ENCODE measurements around the gene SIRPA.
A peak's percentile ranks its signal among the peaks of the same experiment; 100 is the strongest.

SIRPA gene

GRCh38 chr20:1891263-1892118 is 3.7 kb upstream of the SIRPA start:
- H3K9me3 ChIP-seq (ENCODE audit: control insufficient read depth, low read depth, low read length), result no peaks in the 10 kb centered on the region
- H3K36me3 ChIP-seq (ENCODE audit: control insufficient read depth, low read depth, low read length), result no peaks in the 10 kb centered on the region
- no peak overlapping the region for H3K9ac ChIP-seq (ENCODE audit: low read length)
- no peak overlapping the region for H3K4me3 ChIP-seq (ENCODE audit: low read length)
- H3K27me3 ChIP-seq (ENCODE audit: control insufficient read depth, insufficient read depth, low read length), result peaks cover 32% of the 10 kb centered on the region
- H3K4me1 ChIP-seq (ENCODE audit: control insufficient read depth, low read depth, low read length), result peaks cover 11% of the 10 kb centered on the region
- H3K27ac ChIP-seq (ENCODE audit: low read length), result no peak overlapping the region

GRCh38 chr20:1892119-1892385 is 3.2 kb upstream of the SIRPA start:
- no peak overlapping the region for H3K9ac ChIP-seq (ENCODE audit: low read length)
- H3K4me3 ChIP-seq (ENCODE audit: low read length), result no peak overlapping the region
- no peak overlapping the region for H3K27ac ChIP-seq (ENCODE audit: low read length)
- no peaks in the 10 kb centered on the region for H3K9me3 ChIP-seq (ENCODE audit: control insufficient read depth, low read depth, low read length)
- H3K27me3 ChIP-seq (ENCODE audit: control insufficient read depth, insufficient read depth, low read length), result peaks cover 38% of the 10 kb centered on the region
- H3K36me3 ChIP-seq (ENCODE audit: control insufficient read depth, low read depth, low read length), result no peaks in the 10 kb centered on the region
- H3K4me1 ChIP-seq (ENCODE audit: control insufficient read depth, low read depth, low read length), result peaks cover 11% of the 10 kb centered on the region

- H3K27me3 ChIP-seq (ENCODE audit: control insufficient read depth, insufficient read depth, low read length), result peaks cover 44% of the 10 kb centered on the region
- peaks cover 15% of the 10 kb centered on the region for H3K4me1 ChIP-seq (ENCODE audit: control insufficient read depth, low read depth, low read length)
- no peak overlapping the region for H3K27ac ChIP-seq (ENCODE audit: low read length)
Observed at GRCh38 chr20:1893721-1894470, 1.3 kb upstream of the SIRPA start.

GRCh38 chr20:1894471-1894950 is 696 bp upstream of the SIRPA start:
- Histone ChIP-seq H3K27me3 (ENCODE audit: control insufficient read depth, insufficient read depth, low read length) (peaks cover 44% of the 10 kb centered on the region), H3K27ac (ENCODE audit: low read length) (no peak overlapping the region), H3K4me3 (ENCODE audit: low read length) (peak overlapping the region; percentile 78), H3K9ac (ENCODE audit: low read length) (no peak overlapping the region), H3K4me1 (ENCODE audit: control insufficient read depth, low read depth, low read length) (peaks cover 15% of the 10 kb centered on the region), H3K36me3 (ENCODE audit: control insufficient read depth, low read depth, low read length) (no peaks in the 10 kb centered on the region), H3K9me3 (ENCODE audit: control insufficient read depth, low read depth, low read length) (no peaks in the 10 kb centered on the region)

More at GRCh38 chr20:1893721-1894470, 1.3 kb upstream of the SIRPA start:
- Histone ChIP-seq H3K4me3 (ENCODE audit: low read length) (peak overlapping the region; percentile 36), H3K36me3 (ENCODE audit: control insufficient read depth, low read depth, low read length) (no peaks in the 10 kb centered on the region), H3K9ac (ENCODE audit: low read length) (no peak overlapping the region), H3K9me3 (ENCODE audit: control insufficient read depth, low read depth, low read length) (no peaks in the 10 kb centered on the region)

- Histone ChIP-seq H3K9me3 (ENCODE audit: control insufficient read depth, low read depth, low read length) (no peaks in the 10 kb centered on the region), H3K27me3 (ENCODE audit: control insufficient read depth, insufficient read depth, low read length) (peaks cover 44% of the 10 kb centered on the region), H3K27ac (ENCODE audit: low read length) (no peak overlapping the region), H3K9ac (ENCODE audit: low read length) (peak overlapping the region; percentile 33), H3K36me3 (ENCODE audit: control insufficient read depth, low read depth, low read length) (no peaks in the 10 kb centered on the region), H3K4me1 (ENCODE audit: control insufficient read depth, low read depth, low read length) (peaks cover 18% of the 10 kb centered on the region), H3K4me3 (ENCODE audit: low read length) (peak overlapping the region; percentile 78)
Observed at GRCh38 chr20:1895674-1896483, 672 bp downstream of the SIRPA start.

- H3K27ac ChIP-seq (ENCODE audit: low read length), result no peak overlapping the region
- no peaks in the 10 kb centered on the region for H3K9me3 ChIP-seq (ENCODE audit: control insufficient read depth, low read depth, low read length)
- H3K4me3 ChIP-seq (ENCODE audit: low read length), result peak overlapping the region; percentile 78
- no peak overlapping the region for H3K9ac ChIP-seq (ENCODE audit: low read length)
- H3K27me3 ChIP-seq (ENCODE audit: control insufficient read depth, insufficient read depth, low read length), result peaks cover 44% of the 10 kb centered on the region
- H3K4me1 ChIP-seq (ENCODE audit: control insufficient read depth, low read depth, low read length), result peaks cover 18% of the 10 kb centered on the region
- H3K36me3 ChIP-seq (ENCODE audit: control insufficient read depth, low read depth, low read length), result no peaks in the 10 kb centered on the region
Observed at GRCh38 chr20:1896484-1897258, 1.5 kb downstream of the SIRPA start.

GRCh38 chr20:1897541-1897940 is 2.3 kb downstream of the SIRPA start:
- H3K27ac ChIP-seq (ENCODE audit: low read length), result no peak overlapping the region
- H3K27me3 ChIP-seq (ENCODE audit: control insufficient read depth, insufficient read depth, low read length), result peaks cover 38% of the 10 kb centered on the region
- H3K4me3 ChIP-seq (ENCODE audit: low read length), result no peak overlapping the region
- H3K36me3 ChIP-seq (ENCODE audit: control insufficient read depth, low read depth, low read length), result no peaks in the 10 kb centered on the region
- no peak overlapping the region for H3K9ac ChIP-seq (ENCODE audit: low read length)
- peaks cover 18% of the 10 kb centered on the region for H3K4me1 ChIP-seq (ENCODE audit: control insufficient read depth, low read depth, low read length)
- H3K9me3 ChIP-seq (ENCODE audit: control insufficient read depth, low read depth, low read length), result no peaks in the 10 kb centered on the region

- Histone ChIP-seq H3K4me3 (ENCODE audit: low read length) (no peak overlapping the region), H3K27ac (ENCODE audit: low read length) (no peak overlapping the region)
Observed at GRCh38 chr20:1897965-1898464, 2.8 kb downstream of the SIRPA start.

GRCh38 chr20:1898482-1899240 is 3.5 kb downstream of the SIRPA start:
- H3K36me3 ChIP-seq (ENCODE audit: control insufficient read depth, low read depth, low read length), result no peaks in the 10 kb centered on the region
- peaks cover 18% of the 10 kb centered on the region for H3K4me1 ChIP-seq (ENCODE audit: control insufficient read depth, low read depth, low read length)
- no peak overlapping the region for H3K9ac ChIP-seq (ENCODE audit: low read length)
- peaks cover 27% of the 10 kb centered on the region for H3K27me3 ChIP-seq (ENCODE audit: control insufficient read depth, insufficient read depth, low read length)
- H3K9me3 ChIP-seq (ENCODE audit: control insufficient read depth, low read depth, low read length), result no peaks in the 10 kb centered on the region
- no peak overlapping the region for H3K4me3 ChIP-seq (ENCODE audit: low read length)
- no peak overlapping the region for H3K27ac ChIP-seq (ENCODE audit: low read length)

More at GRCh38 chr20:1897965-1898464, 2.8 kb downstream of the SIRPA start:
- Histone ChIP-seq H3K36me3 (ENCODE audit: control insufficient read depth, low read depth, low read length) (no peaks in the 10 kb centered on the region), H3K27me3 (ENCODE audit: control insufficient read depth, insufficient read depth, low read length) (peaks cover 33% of the 10 kb centered on the region), H3K9ac (ENCODE audit: low read length) (no peak overlapping the region), H3K9me3 (ENCODE audit: control insufficient read depth, low read depth, low read length) (no peaks in the 10 kb centered on the region), H3K4me1 (ENCODE audit: control insufficient read depth, low read depth, low read length) (peaks cover 18% of the 10 kb centered on the region)

- no peaks in the 10 kb centered on the region for H3K9me3 ChIP-seq (ENCODE audit: control insufficient read depth, low read depth, low read length)
- peaks cover 24% of the 10 kb centered on the region for H3K27me3 ChIP-seq (ENCODE audit: control insufficient read depth, insufficient read depth, low read length)
- no peak overlapping the region for H3K4me3 ChIP-seq (ENCODE audit: low read length)
- H3K27ac ChIP-seq (ENCODE audit: low read length), result no peak overlapping the region
- H3K4me1 ChIP-seq (ENCODE audit: control insufficient read depth, low read depth, low read length), result peaks cover 18% of the 10 kb centered on the region
- no peaks in the 10 kb centered on the region for H3K36me3 ChIP-seq (ENCODE audit: control insufficient read depth, low read depth, low read length)
- no peak overlapping the region for H3K9ac ChIP-seq (ENCODE audit: low read length)
Observed at GRCh38 chr20:1899241-1899525, 4.0 kb downstream of the SIRPA start.

All from iPS-18a (cell line).